Measurements from ENCODE around the gene EPS8L3.
"Not testable (repeated sequence)": the region's sequence is repeated elsewhere in the genome, so short reads cannot be mapped to it uniquely, and the experiment has no call there.

EPS8L3 gene

DNA sequence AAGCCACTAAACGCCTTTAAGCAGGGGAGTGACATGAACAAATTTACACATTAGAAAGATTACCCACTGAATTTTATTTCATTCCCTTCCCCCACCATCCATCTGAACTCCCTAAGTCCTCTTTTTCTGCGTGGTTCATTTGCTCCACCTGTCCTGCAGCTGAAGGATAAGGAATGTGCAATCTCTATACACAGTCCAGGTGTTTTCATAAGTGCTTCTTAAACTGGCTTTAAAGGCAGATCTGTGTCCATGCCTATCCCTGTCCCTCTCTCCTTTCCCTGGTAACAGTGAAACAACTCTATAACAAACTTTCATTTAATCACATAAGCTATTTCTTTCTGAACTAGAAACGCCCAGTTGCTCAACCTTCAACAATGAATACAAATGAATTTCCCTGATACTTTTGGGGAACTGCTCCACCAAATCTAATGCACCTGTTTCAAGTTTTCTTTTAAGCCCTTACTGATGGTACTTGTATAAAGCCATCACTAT, 31.3 kb downstream of the EPS8L3 start:
- DNase-seq = no peak

DNA sequence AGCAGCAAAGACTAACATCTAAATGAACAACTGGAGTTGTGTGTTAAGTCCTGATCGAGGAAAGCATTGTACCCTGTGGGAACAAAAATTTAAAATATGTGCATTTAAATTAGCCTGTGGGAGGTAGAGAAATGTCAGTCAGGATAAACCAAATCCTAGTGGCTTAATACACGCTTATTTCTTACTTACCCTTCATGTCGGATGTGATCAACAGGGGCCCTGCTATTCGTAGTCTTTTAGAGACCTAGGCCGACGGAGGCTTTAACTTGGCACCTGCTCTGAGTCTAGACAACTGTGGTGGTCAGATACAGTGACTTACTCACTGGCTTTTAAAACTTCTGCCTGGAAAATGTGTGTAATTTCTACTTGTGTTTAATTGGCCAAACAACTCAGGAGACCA, 33.1 kb downstream of the EPS8L3 start:
- DNase-seq = no peak

DNA sequence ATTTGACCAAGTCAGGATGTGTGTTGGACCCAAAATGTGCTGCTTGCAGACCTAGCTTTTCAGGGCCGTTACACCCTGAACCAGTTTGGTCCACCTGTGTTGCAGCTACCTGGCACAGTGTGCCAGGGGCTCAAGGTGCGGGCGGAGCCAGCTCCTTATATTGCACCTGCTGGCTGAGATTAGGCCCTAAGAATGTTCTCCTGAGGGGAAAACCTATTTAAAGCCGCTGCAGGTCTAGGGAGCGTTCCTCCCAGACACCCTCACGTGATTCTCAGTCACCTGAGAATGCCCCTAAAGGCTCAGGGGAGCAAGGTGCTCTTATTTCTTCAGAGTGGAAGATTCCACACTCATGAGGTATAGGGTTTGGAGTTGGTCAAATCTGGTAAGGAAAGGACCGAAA, 34.9 kb downstream of the EPS8L3 start:
- no peak for DNase-seq

DNA sequence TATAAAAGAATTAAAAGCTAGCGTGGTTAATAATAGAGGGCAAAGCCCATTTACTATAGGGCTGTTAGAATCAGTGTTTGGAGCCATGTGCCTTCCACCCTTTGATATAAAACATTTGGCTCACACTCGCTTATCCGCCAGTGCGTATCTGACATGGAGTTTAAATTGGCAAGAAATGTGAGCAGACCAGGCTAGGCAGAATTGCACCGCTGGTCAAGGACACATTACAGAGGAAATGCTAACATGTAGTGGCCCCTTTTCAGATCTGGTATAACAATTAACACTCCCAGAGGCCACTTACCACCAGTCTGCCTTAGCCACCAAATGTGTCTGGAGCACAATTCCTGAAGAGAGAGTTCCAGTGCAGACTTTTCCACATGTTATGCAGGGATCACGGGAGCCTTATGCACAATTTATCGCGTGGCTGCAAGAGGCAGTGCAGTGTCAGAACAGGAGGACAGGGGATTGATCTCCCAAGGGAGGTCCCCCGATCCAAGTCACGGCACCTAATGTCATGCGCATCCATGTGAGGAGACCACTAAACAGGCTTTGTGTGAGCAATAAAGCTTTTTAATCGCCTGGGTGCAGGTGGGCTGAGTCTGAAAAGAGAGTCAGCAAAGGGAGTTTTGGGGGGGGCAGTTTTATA, 36.9 kb downstream of the EPS8L3 start:
- no peak for DNase-seq

DNA sequence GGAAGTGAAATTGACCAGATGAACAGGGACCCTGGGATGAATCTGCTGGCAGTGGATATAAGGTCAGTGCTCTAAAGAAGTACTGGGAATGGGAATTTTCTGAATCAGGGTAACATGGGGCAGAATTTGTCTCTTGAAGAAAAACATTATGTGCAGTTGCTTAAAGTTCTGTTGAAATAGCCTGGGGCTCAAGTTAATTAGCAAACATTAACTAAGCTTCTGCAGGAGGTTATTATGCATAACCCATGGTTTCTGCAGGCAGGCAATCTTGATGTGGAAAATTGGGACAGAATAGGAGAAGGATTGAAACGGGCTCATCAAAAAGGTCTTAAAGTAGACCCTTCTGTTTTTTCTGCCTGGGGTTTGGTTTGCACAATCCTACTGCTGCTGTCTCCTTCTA, 37.7 kb downstream of the EPS8L3 start:
- no peak for DNase-seq

DNA sequence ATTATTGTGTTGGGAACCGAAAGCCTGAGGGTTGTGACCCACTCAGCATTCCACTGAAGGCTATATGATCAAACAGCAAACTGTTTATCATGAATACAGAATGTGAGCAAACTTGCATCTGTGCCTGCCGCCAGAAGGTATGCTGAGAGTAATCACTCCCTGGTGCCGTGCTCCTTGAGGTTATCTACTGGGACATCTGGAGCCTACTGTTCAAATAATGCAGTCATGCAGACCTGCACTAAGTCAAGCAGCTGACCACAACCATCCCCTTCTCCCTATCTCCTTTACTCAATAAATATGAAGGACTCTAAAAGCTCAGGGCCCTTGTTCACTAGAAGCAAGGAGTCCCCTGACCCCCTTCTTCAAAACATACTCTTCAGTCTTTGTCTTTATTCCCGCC, 38.2 kb downstream of the EPS8L3 start:
- DNase-seq = no peak

DNA sequence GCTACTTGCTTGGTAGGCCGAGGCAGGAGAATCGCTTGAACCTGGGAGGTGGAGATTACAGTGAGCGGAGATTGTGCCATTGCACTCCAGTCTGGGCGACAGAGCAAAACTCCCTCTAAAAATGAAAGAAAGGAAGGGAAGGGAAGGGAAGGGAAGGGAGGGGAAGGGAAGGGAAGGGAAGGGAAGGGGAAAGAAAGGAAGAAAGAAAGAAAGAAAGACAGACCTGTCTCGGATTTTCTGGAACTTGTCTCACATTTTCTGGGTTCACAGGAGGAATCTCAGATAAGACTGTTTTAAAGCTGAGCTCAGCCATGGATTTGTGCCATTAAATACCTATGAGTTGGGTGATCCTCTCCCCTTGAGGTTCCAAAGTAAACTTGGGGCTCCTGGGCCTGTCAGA, 38.8 kb downstream of the EPS8L3 start:
- DNase-seq = no peak

DNA sequence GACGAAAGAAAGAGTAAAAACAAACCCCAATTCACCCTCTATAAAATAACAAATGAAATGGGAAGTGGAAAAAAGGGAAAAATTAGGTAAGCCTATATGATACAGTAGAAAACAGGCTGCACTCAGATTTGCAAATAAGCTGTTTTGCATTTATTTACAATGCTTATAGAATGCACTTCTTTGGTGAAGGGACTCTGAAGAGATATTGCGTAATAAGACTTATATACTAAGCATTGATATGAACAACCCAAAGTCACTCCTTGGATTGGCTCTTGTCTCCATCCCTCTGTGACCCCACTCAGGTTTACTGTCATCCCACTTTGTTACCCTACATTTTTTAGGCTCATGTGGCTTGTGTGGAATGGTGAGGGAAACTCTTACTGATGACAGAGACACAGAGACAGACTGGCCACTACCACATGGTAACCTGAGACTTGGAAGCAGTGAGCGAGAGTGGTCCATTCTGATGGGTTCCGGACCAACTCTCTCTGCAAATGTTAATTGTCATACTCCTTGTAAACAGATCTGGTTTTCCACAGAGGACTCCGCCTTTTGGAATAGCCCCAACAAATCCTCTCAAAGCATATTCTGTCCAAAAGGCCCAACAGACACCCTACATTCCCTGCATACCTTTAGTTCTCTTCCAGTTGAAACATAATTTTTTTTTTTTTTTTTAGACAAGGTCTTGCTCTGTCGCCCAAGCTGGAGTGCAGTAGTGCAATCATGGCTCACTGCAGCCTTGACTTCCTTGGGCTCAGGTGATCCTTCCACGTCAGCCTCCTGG, 40.6 kb downstream of the EPS8L3 start:
- DNase-seq = no peak

DNA sequence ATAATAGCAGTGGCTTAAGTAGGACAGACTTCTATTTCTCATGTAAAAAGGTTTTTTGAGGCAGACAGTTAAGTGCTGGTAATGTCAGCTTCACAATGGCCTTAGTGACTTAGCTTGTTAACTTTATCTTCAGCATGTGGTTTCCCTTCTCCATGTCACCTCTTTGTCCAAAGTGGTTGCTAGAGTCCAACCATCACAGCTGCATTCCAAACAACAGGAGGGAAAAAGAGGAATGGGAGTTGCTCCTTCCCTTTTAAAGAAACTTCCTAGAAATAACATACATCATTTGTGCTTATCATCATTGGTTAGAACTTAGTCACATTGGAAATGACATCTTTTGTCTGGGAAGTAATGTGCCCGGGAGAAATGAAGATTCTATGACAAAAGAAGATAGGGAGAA, 41.8 kb downstream of the EPS8L3 start:
- no peak for DNase-seq

DNA sequence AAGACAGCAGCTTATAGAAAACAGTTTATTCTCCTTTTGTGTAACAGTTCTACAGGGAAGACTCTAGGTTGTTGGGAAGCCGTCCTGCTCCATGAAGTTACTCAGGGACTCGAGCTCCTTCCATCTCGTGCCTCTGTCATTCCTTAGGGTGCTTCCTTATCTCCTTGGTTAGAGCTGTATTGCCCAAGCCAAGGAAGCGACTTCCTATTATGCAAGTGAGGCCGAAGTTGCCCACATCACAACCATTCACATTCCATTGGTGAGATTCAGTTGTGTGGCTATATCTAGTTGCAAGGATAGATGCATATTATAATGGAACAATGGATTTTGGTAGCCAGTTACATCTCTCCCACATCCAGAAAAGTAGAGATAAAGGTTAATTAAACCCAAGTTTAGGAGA, 42.7 kb downstream of the EPS8L3 start:
- DNase-seq = no peak

DNA sequence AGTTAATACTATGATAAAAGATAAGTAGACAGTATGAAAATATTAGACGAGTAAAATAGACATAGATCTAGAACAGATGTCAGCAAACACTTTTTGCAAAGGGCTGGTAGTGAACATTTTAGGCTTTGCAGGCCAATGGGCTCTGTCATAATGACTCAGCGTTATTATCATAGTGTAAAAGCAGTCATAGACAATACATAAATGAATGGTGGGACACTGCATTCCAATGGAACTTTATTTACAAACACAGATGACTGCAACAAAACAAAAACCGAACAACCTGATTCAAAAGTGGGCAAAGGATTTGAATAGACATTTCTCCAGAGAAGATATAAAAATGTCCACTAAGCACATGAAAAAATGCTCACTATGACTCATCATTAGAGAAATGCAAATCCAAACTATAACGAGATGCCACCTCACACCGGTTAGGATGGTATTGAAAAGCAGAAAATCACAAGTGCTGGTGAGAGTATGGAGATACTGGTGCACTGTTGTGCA, 44.3 kb downstream of the EPS8L3 start:
- DNase-seq = no peak

DNA sequence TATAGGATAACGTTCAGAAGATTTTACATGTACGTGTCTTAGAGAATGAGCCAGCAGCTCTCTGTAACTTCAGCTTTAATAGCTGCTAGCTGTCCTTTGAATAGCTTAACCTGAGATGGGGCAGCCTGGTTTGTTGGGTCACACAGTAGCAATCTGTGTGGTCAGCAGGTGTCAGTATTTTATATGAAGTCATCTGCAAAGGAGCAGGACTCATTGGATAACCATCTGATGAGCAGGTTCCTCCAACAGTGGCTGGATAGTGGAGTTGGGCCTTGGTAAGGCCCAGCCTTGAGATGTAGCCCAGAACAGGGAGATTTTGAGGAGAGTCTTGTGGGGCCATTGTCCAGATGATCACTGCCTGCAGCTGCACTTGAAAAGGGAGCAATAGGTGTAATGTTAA, 45.2 kb downstream of the EPS8L3 start:
- no peak for DNase-seq

DNA sequence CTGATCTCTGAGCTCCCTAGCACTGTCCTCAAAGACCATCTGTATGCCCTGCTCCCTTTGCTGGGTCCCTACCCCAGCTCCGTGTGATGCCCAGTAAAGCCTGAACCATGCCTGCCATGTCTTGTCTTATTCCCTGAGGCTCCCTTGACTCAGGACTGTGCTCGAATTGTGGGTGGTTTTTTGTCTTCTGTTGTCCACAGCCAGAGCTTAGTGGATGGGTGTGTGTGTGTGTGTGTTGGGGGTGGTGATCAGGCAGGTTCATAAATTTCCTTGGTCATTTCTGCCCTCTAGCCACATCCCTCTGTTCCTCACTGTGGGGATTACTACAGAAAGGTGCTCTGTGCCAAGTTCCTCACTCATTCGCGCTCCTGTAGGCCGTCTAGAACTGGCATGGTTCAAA, 46.0 kb downstream of the EPS8L3 start:
- DNase-seq = no peak

DNA sequence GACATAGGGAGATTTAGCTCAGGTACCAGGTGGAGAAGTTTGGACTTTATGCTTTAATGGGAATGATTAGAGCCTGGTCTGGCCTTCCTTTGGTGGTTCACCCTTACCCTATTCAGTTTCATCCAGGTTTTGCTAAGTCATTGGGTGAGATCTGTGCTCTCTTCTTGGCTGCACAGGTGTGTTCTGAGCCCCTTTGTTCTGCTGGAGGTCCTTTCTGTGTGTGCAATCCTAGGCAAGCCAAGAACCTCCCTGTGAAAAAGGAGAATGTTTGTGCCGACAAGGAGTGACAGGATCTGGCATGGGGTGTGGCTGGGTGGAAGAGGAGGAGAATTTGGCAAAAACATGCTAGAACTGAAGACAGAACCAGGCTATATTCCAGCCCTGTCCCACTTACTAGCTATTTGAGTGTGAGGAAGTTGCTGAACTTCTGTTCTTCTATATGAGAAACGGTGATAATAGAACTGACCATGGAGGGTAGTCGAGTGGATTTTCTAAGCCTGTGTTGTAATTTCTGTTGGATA, 47.1 kb downstream of the EPS8L3 start:
- no peak for DNase-seq

DNA sequence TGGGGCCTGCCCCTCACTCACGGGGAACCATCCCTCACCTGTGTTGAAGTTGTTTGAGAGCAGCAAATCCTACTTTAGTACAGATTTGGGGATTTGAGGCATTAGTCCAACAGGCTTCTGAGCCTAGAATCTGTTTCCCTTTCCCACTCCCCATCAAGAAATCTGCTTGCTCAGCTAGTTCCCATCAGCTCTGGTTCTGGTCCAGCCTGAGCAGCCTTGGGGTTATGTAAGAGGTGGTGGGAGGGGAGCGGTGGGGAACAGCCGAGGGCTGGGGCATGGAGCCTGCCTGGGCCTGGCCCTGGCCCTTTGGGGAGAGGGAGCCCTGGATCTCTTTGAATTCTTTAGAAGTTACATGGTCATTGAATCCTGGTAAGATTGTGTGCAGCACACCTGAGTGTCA, 47.6 kb downstream of the EPS8L3 start:
- no peak for DNase-seq

DNA sequence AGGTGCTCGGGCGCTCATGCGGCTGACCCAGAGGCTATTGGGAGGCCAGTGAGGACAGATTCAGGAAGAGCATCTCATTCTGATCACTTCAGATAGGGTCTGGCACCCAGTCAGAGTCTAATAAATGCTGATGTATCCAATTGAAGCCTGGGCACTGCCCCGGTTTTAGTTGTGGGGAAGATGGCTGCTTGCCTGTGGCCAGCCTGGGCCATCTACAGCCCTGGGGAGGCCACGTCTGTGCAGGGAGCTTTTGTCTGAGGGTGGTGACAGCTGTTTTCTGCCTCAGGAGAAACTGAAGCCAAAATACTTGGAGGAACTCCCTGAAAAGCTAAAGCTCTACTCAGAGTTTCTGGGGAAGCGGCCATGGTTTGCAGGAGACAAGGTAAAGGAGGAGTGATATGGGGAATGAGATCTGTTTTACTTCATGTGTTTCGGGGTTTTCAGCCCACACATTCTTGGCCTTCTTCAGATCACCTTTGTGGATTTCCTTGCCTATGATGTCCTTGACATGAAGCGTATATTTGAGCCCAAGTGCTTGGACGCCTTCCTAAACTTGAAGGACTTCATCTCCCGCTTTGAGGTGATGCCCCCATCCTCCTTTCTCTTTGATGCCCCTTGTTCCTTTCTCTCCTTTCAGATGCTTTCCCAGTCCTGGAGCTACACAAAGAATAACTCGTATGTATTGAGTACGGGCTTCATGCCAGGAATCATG, 48.9 kb downstream of the EPS8L3 start:
- no peak for DNase-seq

DNA sequence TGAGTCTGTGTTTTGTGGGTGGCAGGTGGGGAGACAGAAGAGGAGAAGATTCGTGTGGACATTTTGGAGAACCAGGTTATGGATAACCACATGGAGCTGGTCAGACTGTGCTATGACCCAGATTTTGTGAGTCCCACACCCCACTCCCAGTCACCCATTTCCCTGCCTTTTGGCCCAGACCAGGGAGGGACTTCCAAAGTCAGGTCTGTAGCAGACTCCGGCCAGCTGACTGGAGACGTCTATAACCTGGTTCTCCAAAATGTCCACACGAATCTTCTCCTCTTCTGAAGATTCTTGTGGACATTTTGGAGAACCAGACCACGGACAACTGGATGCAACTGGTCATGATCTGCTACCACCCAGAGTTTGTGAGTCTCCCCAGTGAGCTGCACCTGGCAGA, 50.1 kb downstream of the EPS8L3 start:
- no peak for DNase-seq

DNA sequence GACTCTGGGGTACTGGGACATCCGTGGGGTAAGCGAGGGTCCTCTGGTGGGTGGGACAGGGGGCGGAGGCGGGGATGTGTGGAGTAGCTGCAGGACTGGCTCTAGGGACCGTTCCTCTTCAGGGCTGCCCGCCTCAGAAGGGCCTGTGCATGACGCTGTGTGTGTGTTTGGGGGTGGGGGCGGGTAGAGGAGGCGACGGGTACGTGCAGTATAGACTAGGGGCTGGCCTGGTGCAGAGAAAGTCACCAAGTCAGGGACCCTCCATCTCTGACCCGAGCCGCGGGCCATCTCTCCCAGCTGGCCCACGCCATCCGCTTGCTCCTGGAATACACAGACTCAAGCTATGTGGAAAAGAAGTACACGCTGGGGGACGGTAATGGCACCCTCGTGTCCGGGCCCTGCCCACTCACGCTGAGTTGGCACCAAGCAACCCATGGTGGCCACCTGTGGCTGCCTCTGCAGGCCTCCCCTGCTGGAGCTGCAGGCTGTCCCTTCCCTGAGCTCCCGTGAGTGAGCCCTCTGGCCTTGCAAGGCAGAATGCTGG, 51.3 kb downstream of the EPS8L3 start:
- no peak for DNase-seq

DNA sequence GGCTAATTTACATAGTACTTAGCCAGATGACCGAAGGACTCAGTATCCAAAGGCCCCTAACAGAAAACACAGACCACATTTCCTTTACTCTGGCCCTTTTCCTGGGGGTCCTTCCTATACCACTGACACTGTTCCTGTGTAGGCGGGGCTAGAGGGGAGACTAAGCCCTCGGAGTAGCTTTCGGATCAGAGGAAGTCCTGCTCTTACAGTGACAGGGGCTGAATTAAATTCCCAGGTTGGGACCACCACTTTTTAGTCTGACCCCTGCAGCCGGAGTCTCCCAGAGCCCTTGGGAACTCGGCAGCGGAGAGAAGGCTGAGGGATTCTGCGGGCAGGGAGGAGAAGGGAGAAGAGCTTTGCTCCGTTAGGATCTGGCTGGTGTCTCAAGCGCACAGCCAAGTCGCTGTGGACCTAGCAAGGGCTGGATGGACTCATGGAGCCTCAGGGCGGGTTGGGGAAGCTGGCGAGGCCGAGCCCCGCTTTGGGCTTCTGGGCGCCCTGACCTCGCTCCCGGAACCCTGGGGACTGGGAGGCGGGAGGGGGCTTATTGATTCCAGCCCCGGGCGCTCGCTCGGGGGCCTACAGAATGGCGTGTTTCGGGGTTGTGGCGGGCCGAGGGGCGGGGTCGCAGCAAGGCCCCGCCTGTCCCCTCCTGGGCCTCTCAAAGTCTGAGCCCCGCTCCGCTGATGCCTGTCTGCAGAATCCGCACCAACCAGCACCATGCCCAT, 52.0 kb downstream of the EPS8L3 start, which contains the start of gene GSTM5:
Gene GSTM5 (plus strand): TSS at position 659 of the 728 bp plus-strand sequence. CDS start 62 bp downstream, at position 721.
- DNase-seq = not testable (repeated sequence)

DNA sequence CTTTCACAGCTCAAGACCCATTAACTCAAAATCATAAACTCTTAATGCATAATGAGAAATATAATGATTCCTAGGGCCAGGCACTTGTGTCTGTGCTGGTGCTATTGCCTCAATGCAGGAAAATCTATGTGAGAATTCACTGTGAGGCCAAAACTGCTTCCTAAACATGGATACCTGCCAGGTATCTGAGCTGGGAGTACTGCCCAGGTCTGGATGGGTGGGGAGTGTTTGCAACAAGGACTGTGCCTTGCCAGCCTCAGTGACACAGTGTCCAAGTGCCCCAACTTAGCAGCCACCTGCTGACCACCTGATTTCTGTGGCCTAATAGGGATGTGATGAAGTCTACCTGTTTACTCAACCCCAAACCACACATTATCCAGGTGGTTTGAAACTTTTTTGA, 53.9 kb downstream of the EPS8L3 start:
- not testable (repeated sequence) for DNase-seq

DNA sequence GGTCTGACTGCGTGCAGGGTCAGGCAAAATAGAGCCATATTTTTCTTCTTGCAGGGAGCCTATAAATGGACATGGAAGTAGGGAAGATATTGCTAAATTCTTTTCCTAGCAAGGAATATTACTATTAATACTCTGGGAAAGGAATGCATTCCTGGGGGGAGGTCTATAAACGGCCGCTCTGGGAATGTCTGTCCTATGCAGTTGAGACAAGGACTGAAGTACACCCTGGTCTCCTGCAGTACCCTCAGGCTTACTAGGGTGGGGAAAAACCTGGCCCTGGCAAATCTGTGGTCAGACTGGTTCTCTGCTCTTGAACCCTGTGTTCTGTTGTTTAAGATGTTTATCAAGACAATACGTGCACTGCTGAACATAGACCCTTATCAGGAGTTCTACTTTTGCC, 54.8 kb downstream of the EPS8L3 start:
- not testable (repeated sequence) for DNase-seq

DNA sequence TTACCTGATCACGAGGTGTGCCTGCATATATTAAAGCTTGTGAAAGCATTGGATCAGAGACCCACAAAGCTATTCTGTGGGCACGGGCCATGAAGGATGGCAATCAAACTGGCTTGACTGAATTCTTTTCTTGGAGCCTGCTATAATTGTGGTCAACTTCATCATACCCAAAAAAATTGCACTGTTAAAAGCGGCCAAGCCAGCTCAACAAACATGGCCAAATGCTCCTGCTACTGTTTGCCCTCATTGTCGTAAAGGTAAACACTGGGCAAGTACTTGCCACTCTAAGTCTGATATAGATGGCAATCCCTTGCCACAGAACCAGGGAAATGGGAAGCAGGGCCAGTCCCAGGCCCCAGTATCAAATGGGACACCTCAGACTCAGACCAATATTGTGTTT, 58.3 kb downstream of the EPS8L3 start:
- no peak for DNase-seq
